ENCODE measurements around the gene PHYKPL.

DNA sequence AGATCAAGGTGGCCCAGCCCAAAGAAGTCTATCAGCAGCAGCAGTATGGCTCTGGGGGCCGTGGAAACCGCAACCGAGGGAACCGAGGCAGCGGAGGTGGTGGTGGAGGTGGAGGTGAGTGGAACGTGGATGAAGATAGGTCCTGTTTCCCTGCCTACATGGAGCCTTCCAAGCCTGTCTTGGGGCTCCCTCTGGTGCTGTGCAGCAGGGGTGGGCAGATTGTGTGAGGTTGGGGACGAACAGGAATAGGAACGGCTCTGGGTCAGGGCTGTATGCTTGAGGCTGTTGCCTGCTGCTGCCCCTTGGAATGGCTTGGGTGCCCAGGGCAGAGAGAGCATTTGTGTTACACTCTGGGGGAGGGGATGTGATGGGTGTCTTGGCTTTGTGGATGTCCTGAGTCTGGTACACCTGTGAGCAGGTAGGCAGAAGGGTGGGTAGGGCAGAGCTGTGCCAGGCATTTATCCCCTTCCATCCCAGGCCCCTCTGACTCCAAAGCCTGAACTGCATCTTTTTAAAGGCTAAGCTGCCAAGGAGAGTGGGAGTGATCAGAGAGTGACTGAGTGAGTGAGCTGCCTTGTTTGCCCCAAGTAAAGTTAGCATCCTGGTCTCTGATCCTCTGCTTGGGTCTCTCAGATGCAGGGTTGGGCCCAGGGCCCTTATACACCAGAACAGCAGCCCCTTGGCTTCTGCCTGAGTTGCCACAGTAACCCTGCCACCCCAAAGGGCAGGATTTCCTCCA is 23.1 kb downstream of the PHYKPL start:
- TF ChIP-seq RCOR1 (IDR thresholded peaks at IDR 0.05; ENCODE audit: insufficient replicate concordance, low read length) (no peak), BHLHE40 (IDR thresholded peaks at IDR 0.05; ENCODE audit: low read depth, low read length) (no peak), POLR2A (IDR thresholded peaks at IDR 0.05; ENCODE audit: low read depth, low read length) (no peak), RFX5 (IDR thresholded peaks at IDR 0.05; ENCODE audit: low read depth, low read length) (no peak), MAZ (IDR thresholded peaks at IDR 0.05; ENCODE audit: borderline replicate concordance, low read depth, low read length) (no peak), CEBPB (IDR thresholded peaks at IDR 0.05; ENCODE audit: low read depth, low read length) (no peak), RAD21 (IDR thresholded peaks at IDR 0.05; ENCODE audit: low read length) (no peak), MAFK (IDR thresholded peaks at IDR 0.05; ENCODE audit: low read depth, low read length) (no peak), FOS (IDR thresholded peaks at IDR 0.05; ENCODE audit: low read depth, low read length) (no peak), MXI1 (IDR thresholded peaks at IDR 0.05; ENCODE audit: borderline replicate concordance, low read depth, low read length) (no peak)
- TF ChIP-seq, protein P1, sequence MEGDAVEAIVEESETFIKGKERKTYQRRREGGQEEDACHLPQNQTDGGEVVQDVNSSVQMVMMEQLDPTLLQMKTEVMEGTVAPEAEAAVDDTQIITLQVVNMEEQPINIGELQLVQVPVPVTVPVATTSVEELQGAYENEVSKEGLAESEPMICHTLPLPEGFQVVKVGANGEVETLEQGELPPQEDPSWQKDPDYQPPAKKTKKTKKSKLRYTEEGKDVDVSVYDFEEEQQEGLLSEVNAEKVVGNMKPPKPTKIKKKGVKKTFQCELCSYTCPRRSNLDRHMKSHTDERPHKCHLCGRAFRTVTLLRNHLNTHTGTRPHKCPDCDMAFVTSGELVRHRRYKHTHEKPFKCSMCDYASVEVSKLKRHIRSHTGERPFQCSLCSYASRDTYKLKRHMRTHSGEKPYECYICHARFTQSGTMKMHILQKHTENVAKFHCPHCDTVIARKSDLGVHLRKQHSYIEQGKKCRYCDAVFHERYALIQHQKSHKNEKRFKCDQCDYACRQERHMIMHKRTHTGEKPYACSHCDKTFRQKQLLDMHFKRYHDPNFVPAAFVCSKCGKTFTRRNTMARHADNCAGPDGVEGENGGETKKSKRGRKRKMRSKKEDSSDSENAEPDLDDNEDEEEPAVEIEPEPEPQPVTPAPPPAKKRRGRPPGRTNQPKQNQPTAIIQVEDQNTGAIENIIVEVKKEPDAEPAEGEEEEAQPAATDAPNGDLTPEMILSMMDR (conservative IDR thresholded peaks at IDR 0.05; ENCODE audit: low read depth, low read length) = no peak
- TF ChIP-seq, protein P2, sequence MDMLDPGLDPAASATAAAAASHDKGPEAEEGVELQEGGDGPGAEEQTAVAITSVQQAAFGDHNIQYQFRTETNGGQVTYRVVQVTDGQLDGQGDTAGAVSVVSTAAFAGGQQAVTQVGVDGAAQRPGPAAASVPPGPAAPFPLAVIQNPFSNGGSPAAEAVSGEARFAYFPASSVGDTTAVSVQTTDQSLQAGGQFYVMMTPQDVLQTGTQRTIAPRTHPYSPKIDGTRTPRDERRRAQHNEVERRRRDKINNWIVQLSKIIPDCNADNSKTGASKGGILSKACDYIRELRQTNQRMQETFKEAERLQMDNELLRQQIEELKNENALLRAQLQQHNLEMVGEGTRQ (IDR thresholded peaks at IDR 0.05; ENCODE audit: low read depth, low read length) = no peak

Measured in IMR-90 (cell line).